GM12878 (cell line): Measurements from ENCODE around the gene AMBN. TPM values are rescaled to one million over a fixed set of nuclear protein-coding genes. Genes with fewer than 3 reads are reported as not detected.

Experiments used
- ATAC-seq: fragments of 200-7000 bp; cut with Tn5 transposase; 3 replicates; pipeline ENCODE4 v1.9.1; 2020; ENCODE audit warnings: mild to moderate bottlenecking, moderate library complexity
- BruUV-seq: library from RNA; stranded (reverse); fragments of 400-500 nt; replicated peaks from 2 replicates; lab custom pipeline; 2021; lab: Mats Ljungman, UMichigan
- CTCF ChIA-PET: fragments of 300-600 bp; sonication (Branson Sonifier 250); formaldehyde crosslinking; extraction: SDS; loops from one replicate; lab custom pipeline; 2021; ENCODE audit warnings: inconsistent platforms; lab: Yijun Ruan, JAX
- POLR2A ChIA-PET: fragments of 350-600 bp; formaldehyde crosslinking; extraction: SDS; loops from one replicate; lab custom pipeline; 2021; ENCODE audit warnings: inconsistent platforms; lab: Charles Lee
- RAD21 ChIA-PET: fragments of 300-600 bp; sonication (Branson Sonifier 250); formaldehyde crosslinking; loops from one replicate; lab custom pipeline; 2023; ENCODE audit warnings: antibody characterized with exemption; ENCODE audit not compliant: unreplicated experiment; lab: Charles Lee
- SMC1A ChIA-PET: fragments of 300-600 bp; sonication (Branson Sonifier 250); formaldehyde crosslinking; loops from one replicate; lab custom pipeline; 2023; ENCODE audit not compliant: unreplicated experiment, uncharacterized antibody; lab: Charles Lee
- DNase-seq: peaks from one replicate; pipeline ENCODE4 v3.0.0-alpha.2; 2011; ENCODE audit warnings: low read depth, low spot score
- FAIRE-seq: peaks from 3 replicates; lab custom pipeline; 2011; peaks lifted over from hg19 to GRCh38; lab: Jason Lieb, UNC
- H2AFZ ChIP-seq: 2 replicates; pipeline ENCODE4 v1.6.0; 2011; ENCODE audit warnings: low read depth, low read length, control low read depth; ENCODE audit not compliant: control insufficient read depth
- H3K27ac ChIP-seq: 2 replicates; pipeline ENCODE4 v1.5.1; 2011; ENCODE audit warnings: control low read depth; ENCODE audit not compliant: control insufficient read depth, insufficient read depth
- H3K27me3 ChIP-seq, 2 experiments: replicated peaks in 1 of 2; 2 replicates each; pipeline versions ENCODE4 v1.6.0 to v1.6.1; 2011; ENCODE audit warnings: low read length in 1 of 2; ENCODE audit not compliant: control insufficient read depth in 2 of 2, insufficient read depth in 2 of 2
- H3K36me3 ChIP-seq, 2 experiments: 2 replicates each; pipeline ENCODE4 v1.5.1; 2011; ENCODE audit warnings: low read length in 1 of 2; ENCODE audit not compliant: control insufficient read depth in 2 of 2, insufficient read depth in 2 of 2
- H3K4me1 ChIP-seq: 2 replicates; pipeline ENCODE4 v1.6.1; 2011; ENCODE audit warnings: mild to moderate bottlenecking, low read length, moderate library complexity, mixed read lengths; ENCODE audit not compliant: control insufficient read depth, insufficient read depth
- H3K4me2 ChIP-seq: 2 replicates; pipeline ENCODE4 v1.6.0; 2011; ENCODE audit warnings: control low read depth; ENCODE audit not compliant: control insufficient read depth, insufficient read depth
- H3K4me3 ChIP-seq: fragments of 200-600 bp; sonication (generic); 2 replicates; pipeline ENCODE4 v1.5.1; 2016
- H3K79me2 ChIP-seq: 2 replicates; pipeline ENCODE4 v1.6.0; 2011; ENCODE audit warnings: low read length; ENCODE audit not compliant: control insufficient read depth, insufficient read depth
- H3K9ac ChIP-seq: 2 replicates; pipeline ENCODE4 v1.8.0; 2011; ENCODE audit warnings: low read length, control low read depth, mixed read lengths; ENCODE audit not compliant: control insufficient read depth, insufficient read depth
- H3K9me3 ChIP-seq: replicated peaks from 3 replicates; pipeline ENCODE4 v1.5.1; 2011; ENCODE audit warnings: mild to moderate bottlenecking, low read length; ENCODE audit not compliant: control insufficient read depth, insufficient read depth
- H4K20me1 ChIP-seq: 2 replicates; pipeline ENCODE4 v1.6.0; 2011; ENCODE audit not compliant: control insufficient read depth, insufficient read depth
- CREM ChIP-seq: IDR thresholded peaks from 2 replicates; pipeline ENCODE4 v1.6.1; 2014; ENCODE audit warnings: antibody characterized with exemption, low read depth
- CTCF ChIP-seq, 3 experiments: IDR thresholded peaks in 2 of 3; conservative IDR thresholded peaks in 1 of 3; 2 replicates each; pipeline ENCODE4 v1.5.1; 2011; ENCODE audit warnings: low read depth in 3 of 3, low read length in 3 of 3, mild to moderate bottlenecking in 3 of 3, control low read depth in 2 of 3, moderate library complexity in 2 of 3, inconsistent platforms in 1 of 3, mixed read lengths in 1 of 3; ENCODE audit not compliant: control insufficient read depth in 2 of 3, insufficient read depth in 1 of 3; ENCODE audit errors: extremely low read depth in 1 of 3
- E4F1 ChIP-seq: fragments of 450-650 bp; IDR thresholded peaks from 2 replicates; pipeline ENCODE4 v1.6.1; 2018; ENCODE audit warnings: borderline replicate concordance, mild to moderate bottlenecking; ENCODE audit not compliant: partially characterized antibody
- EGR1 ChIP-seq, 2 experiments: IDR thresholded peaks; 1 replicate in 1 of 2; 2 replicates in 1 of 2; pipeline ENCODE4 v1.6.1; 2011 to 2012; ENCODE audit warnings: low read depth in 2 of 2, low read length in 2 of 2, borderline replicate concordance in 1 of 2, mild to moderate bottlenecking in 1 of 2, moderate library complexity in 1 of 2
- EP300 ChIP-seq, 2 experiments: fragments of 150-350 bp in 1 of 2; IDR thresholded peaks; 2 replicates each; pipeline ENCODE4 v1.6.1; 2011 to 2012; ENCODE audit warnings: low read depth in 2 of 2, low read length in 2 of 2, borderline replicate concordance in 1 of 2, improper control_type of control experiment in 1 of 2, inconsistent platforms in 1 of 2; ENCODE audit not compliant: control insufficient read depth in 1 of 2
- JUND ChIP-seq: IDR thresholded peaks from 2 replicates; pipeline ENCODE4 v1.6.1; 2012; ENCODE audit warnings: low read depth, mild to moderate bottlenecking, low read length, improper control_type of control experiment, moderate library complexity
- MEF2B ChIP-seq: fragments of 450-650 bp; IDR thresholded peaks from 2 replicates; pipeline ENCODE4 v1.6.1; 2018; ENCODE audit warnings: mild to moderate bottlenecking, moderate library complexity; ENCODE audit not compliant: partially characterized antibody, poor library complexity, severe bottlenecking
- NR2C2 ChIP-seq: IDR thresholded peaks from 2 replicates; pipeline ENCODE4 v1.6.1; 2011; ENCODE audit warnings: borderline replicate concordance, low read depth; ENCODE audit not compliant: control insufficient read depth, insufficient read length
- STAT3 ChIP-seq: IDR thresholded peaks from 2 replicates; pipeline ENCODE4 v1.6.1; 2011; ENCODE audit warnings: low read depth, low read length, improper control_type of control experiment
- SUPT20H ChIP-seq: IDR thresholded peaks from 2 replicates; pipeline ENCODE4 v1.6.1; 2011; ENCODE audit warnings: low read depth, mild to moderate bottlenecking, low read length, moderate library complexity, borderline replicate concordance; ENCODE audit not compliant: control insufficient read depth
- TBL1XR1 ChIP-seq: IDR thresholded peaks from 2 replicates; pipeline ENCODE4 v1.6.1; 2012; ENCODE audit warnings: low read depth, low read length, improper control_type of control experiment
- ZNF217 ChIP-seq: fragments of 450-650 bp; IDR thresholded peaks from 2 replicates; pipeline ENCODE4 v1.6.1; 2017; ENCODE audit warnings: antibody characterized with exemption, mild to moderate bottlenecking
- WGBS: methylation state at CpG from one replicate; pipeline ENCODE4 v1.1.6; 2016; ENCODE audit warnings: low lambda C conversion rate; ENCODE audit not compliant: insufficient replicate concordance, insufficient coverage; ENCODE audit errors: missing lambda C conversion rate; 5-methylcytosine and 5-hydroxymethylcytosine counted together
- in situ Hi-C: fragments of 300-500 bp; cut with MboI; formaldehyde crosslinking; loops from 9 replicates; pipeline ENCODE4 v1.14.3; 2018; ENCODE audit warnings: mixed read lengths
- intact Hi-C: fragments of 100-400 bp; cut with micrococcal nuclease; formaldehyde crosslinking; loops from one replicate; pipeline ENCODE4 v1.14.2; 2022; ENCODE audit not compliant: unreplicated experiment
- polyA plus RNA-seq, 11 experiments: library from polyadenylated mRNA; depleted of rRNA in 4 of 11; unstranded in 6 of 11; stranded (reverse) in 5 of 11; fragments of >200 nt; fragmentation: Nextera tagmentation in 4 of 11; fragmentation: Illumina TruSeq in 1 of 11; extraction: Ambion mirVana in 4 of 11; extraction: Trizol in 1 of 11; gene quantifications; 1 replicate in 1 of 11; 2 replicates in 10 of 11; pipeline versions ENCODE4 v1.2.1 to v1.2.3, GENCODE V29; 2011 to 2016; ENCODE audit warnings: inconsistent platforms in 2 of 11, missing spikeins in 2 of 11, low read depth in 1 of 11
- total RNA-seq, 4 experiments: library from RNA; depleted of rRNA in 3 of 4; stranded (reverse); fragments of >200 nt in 3 of 4; fragmentation: Illumina TruSeq in 1 of 4; extraction: Trizol in 1 of 4; gene quantifications; 2 replicates each; pipeline versions ENCODE4 v1.2.1 to v1.2.3, GENCODE V29; 2013 to 2021

Gene AMBN
- total and polyA plus RNA-seq, 10 of the 15 experiments (the other 5 are each of a cell fraction or from before 2014, with no cell fraction given), result 0.18 TPM; not detected in 9

- Histone ChIP-seq H3K9ac (no peak overlapping the region), H3K79me2 (no peaks in the 10 kb centered on the region), H3K4me2 (no peak overlapping the region), H3K4me1 (no peaks in the 10 kb centered on the region), H3K27ac (no peak overlapping the region), H3K4me3 (no peak overlapping the region), H2AFZ (no peak overlapping the region), H3K9me3 (no peaks in the 10 kb centered on the region), H4K20me1 (no peaks in the 10 kb centered on the region), H3K36me3 (no peaks in the 10 kb centered on the region), H3K27me3 (no peaks in the 10 kb centered on the region)
- ATAC-seq (no peak), DNase-seq (no peak), FAIRE-seq (no peak)
- in situ Hi-C loops (loop anchor here (25.0 kb wide), 2 partner anchors 1088 to 1663 kb away; no protein-coding TSS in a partner anchor), intact Hi-C loops (no loop called here)
- ChIA-PET POLR2A (no interaction called here), SMC1A (interaction anchor here (1.2 kb wide), 1 partner anchor 12 kb away, joined by 3 read pairs; no protein-coding TSS in a partner anchor), CTCF (interaction anchor here (1.3 to 1.5 kb wide), 2 partner anchors 8 to 646 kb away, joined by 3 read pairs; no protein-coding TSS in a partner anchor), RAD21 (no interaction called here)
- WGBS, result 0% methylated on average over 1 of the region's 1 CpG
- no TSS peak for BruUV-seq
- TF ChIP-seq TBL1XR1 (no peak), JUND (no peak), MEF2B (no peak), CTCF (IDR thresholded peaks at IDR 0.05 in 2 of 3, conservative IDR thresholded peaks at IDR 0.05 in 1 of 3; ENCODE audit: control insufficient read depth in 2 of 3, extremely low read depth in 1 of 3, insufficient read depth in 1 of 3, low read depth in 3 of 3, low read length in 3 of 3) (no peak), EP300 (IDR thresholded peaks at IDR 0.05; ENCODE audit: borderline replicate concordance in 1 of 2, control insufficient read depth in 1 of 2, low read depth in 2 of 2, low read length in 2 of 2) (no peak), EGR1 (IDR thresholded peaks at IDR 0.05; ENCODE audit: borderline replicate concordance in 1 of 2, low read depth in 2 of 2, low read length in 2 of 2) (no peak), NR2C2 (no peak), SUPT20H (no peak), E4F1 (no peak), STAT3 (no peak), CREM (no peak), ZNF217 (no peak)
Measured at GRCh38 chr4:70624226-70624793, 32.3 kb downstream of the AMBN start.
